Stomach (tissue), 9 donors: Measurements from ENCODE around the gene ACSL6. TPM values are rescaled to one million over a fixed set of nuclear protein-coding genes. Genes with fewer than 3 reads are reported as not detected.
A peak's percentile ranks its signal among the peaks of the same experiment; 100 is the strongest.

Source experiments
- DNase-seq, 2 donors: peaks; one replicate each; pipeline versions ENCODE4 v3.0.0 to v3.0.0-alpha.2; 2013 to 2019
- H3K27ac ChIP-seq, 5 donors: fragments of 200-600 bp in 4 of 5; sonication (generic) in 4 of 5; one replicate each; pipeline ENCODE4 v1.5.1; 2013 to 2019; ENCODE audit warnings: mild to moderate bottlenecking in 1 of 5, moderate library complexity in 1 of 5
- H3K27me3 ChIP-seq, 3 donors: fragments of 200-600 bp; sonication (generic); one replicate each; pipeline ENCODE4 v1.5.1; 2017 to 2019; ENCODE audit warnings: mixed run types in 1 of 3
- H3K36me3 ChIP-seq, 4 donors: fragments of 200-600 bp; sonication (generic); 1 replicate in 3 of 4; 2 replicates in 1 of 4; pipeline ENCODE4 v1.5.1; 2016 to 2019
- H3K4me1 ChIP-seq, 4 donors: fragments of 200-600 bp; sonication (generic); one replicate each; pipeline ENCODE4 v1.5.1; 2016 to 2019
- H3K4me3 ChIP-seq, 4 donors: fragments of 200-600 bp; sonication (generic) in 3 of 4; one replicate each; pipeline ENCODE4 v1.5.1; 2016 to 2019; ENCODE audit warnings: mild to moderate bottlenecking in 1 of 4
- H3K9me3 ChIP-seq, 4 donors: fragments of 200-600 bp; sonication (generic); one replicate each; pipeline ENCODE4 v1.5.1; 2016 to 2019
- CTCF ChIP-seq, 7 experiments: fragments of 450-650 bp in 4 of 7; fragments of 200-600 bp in 3 of 7; sonication (generic) in 3 of 7; IDR thresholded peaks; one replicate each; pipeline ENCODE4 v1.5.1; 2016 to 2019; ENCODE audit warnings: antibody characterized with exemption in 7 of 7, control low read depth in 2 of 7, mild to moderate bottlenecking in 1 of 7
- EP300 ChIP-seq: sonication (generic); formaldehyde crosslinking; IDR thresholded peaks from one replicate; pipeline ENCODE4 v1.6.1; 2017; ENCODE audit warnings: antibody characterized with exemption
- POLR2A ChIP-seq, 4 donors: fragments of 450-650 bp; IDR thresholded peaks; one replicate each; pipeline ENCODE4 v1.6.1; 2016; ENCODE audit warnings: antibody characterized with exemption in 4 of 4, control low read depth in 2 of 4, mild to moderate bottlenecking in 1 of 4, moderate library complexity in 1 of 4
- POLR2AphosphoS5 ChIP-seq, 3 donors: sonication (generic); formaldehyde crosslinking; IDR thresholded peaks; one replicate each; pipeline ENCODE4 v1.6.1; 2016; ENCODE audit warnings: antibody characterized with exemption in 3 of 3
- WGBS, 5 donors: extraction: QIAGEN DNeasy Blood & Tissue Kit in 3 of 5; methylation state at CpG; one replicate each; pipeline versions ENCODE4 v1.1.5 to v1.1.7; 2013 to 2018; 5-methylcytosine and 5-hydroxymethylcytosine counted together
- intact Hi-C: fragments of 100-400 bp; cut with DNase I; formaldehyde crosslinking; loops from one replicate; pipeline ENCODE4 v1.15.1; 2023; ENCODE audit warnings: low total_unique reads
- polyA plus RNA-seq, 3 donors: library from polyadenylated mRNA; stranded (reverse); fragments of 200-250 nt; gene quantifications; one replicate each; pipeline ENCODE4 v1.2.3, GENCODE V29; 2013
- total RNA-seq, 5 donors: library from RNA; depleted of rRNA; stranded (reverse); fragments of >200 nt; gene quantifications; one replicate each; pipeline versions ENCODE4 v1.1.0 to v1.2.3, GENCODE V29; 2014 to 2016
- donor health status: healthy with polysubstance abuse.
- donor health status: Bipolar disorder and iron deficiency.
- donor health status: healthy.

Gene ACSL6
- total and polyA plus RNA-seq, 8 donors: 0.19 to 7.2 (median 1.1) TPM; not detected in 2

- no peak for TF ChIP-seq EP300
- no peak for TF ChIP-seq CTCF (IDR thresholded peaks at IDR 0.05)
- no peak for TF ChIP-seq POLR2AphosphoS5 (IDR thresholded peaks at IDR 0.05)
- no peak for TF ChIP-seq POLR2A (IDR thresholded peaks at IDR 0.05)
- H3K9me3 ChIP-seq: no peaks in the 10 kb centered on the region
- 46 to 57% (median 51%) methylated on average over 11 to 12 of the region's 12 CpGs for WGBS, 5 donors
- H3K36me3 ChIP-seq: no peaks in the 10 kb centered on the region
- intact Hi-C loops: no loop called here
- peak overlapping the region in 1 of 5 donors; percentile 39 for H3K27ac ChIP-seq
- no peak for DNase-seq
- no peaks in the 10 kb centered on the region for H3K4me1 ChIP-seq
- no peak overlapping the region for H3K4me3 ChIP-seq
- no peaks in the 10 kb centered on the region for H3K27me3 ChIP-seq
Observed at GRCh38 chr5:131974956-131975726, 36.3 kb downstream of the ACSL6 start.

- 71 to 76% (median 74%) methylated on average over 5 of the region's 5 CpGs for WGBS, 5 donors
- TF ChIP-seq EP300 (no peak), POLR2AphosphoS5 (IDR thresholded peaks at IDR 0.05) (no peak), POLR2A (IDR thresholded peaks at IDR 0.05) (no peak), CTCF (IDR thresholded peaks at IDR 0.05) (no peak)
- H3K27ac ChIP-seq: peak overlapping the region in 1 of 5 donors; percentile 1
Observed at GRCh38 chr5:131974622-131974955, 36.9 kb downstream of the ACSL6 start.

GRCh38 chr5:131974016-131974415 lies 37.4 kb downstream of the ACSL6 start:
- H3K9me3 ChIP-seq: no peaks in the 10 kb centered on the region
- 79 to 93% (median 88%) methylated on average over 1 of the region's 1 CpG for WGBS, 5 donors
- no peaks in the 10 kb centered on the region for H3K36me3 ChIP-seq
- intact Hi-C loops: no loop called here
- no peaks in the 10 kb centered on the region for H3K4me1 ChIP-seq
- no peak for DNase-seq
- no peak overlapping the region for H3K27ac ChIP-seq
- no peaks in the 10 kb centered on the region for H3K27me3 ChIP-seq
- no peak for TF ChIP-seq POLR2AphosphoS5 (IDR thresholded peaks at IDR 0.05)
- no peak for TF ChIP-seq POLR2A (IDR thresholded peaks at IDR 0.05)
- TF ChIP-seq CTCF (IDR thresholded peaks at IDR 0.05): no peak
- no peak for TF ChIP-seq EP300
- no peak overlapping the region for H3K4me3 ChIP-seq

More at GRCh38 chr5:131974622-131974955, 36.9 kb downstream of the ACSL6 start:
- H3K4me1 ChIP-seq: no peaks in the 10 kb centered on the region
- no peaks in the 10 kb centered on the region for H3K9me3 ChIP-seq
- no peaks in the 10 kb centered on the region for H3K27me3 ChIP-seq
- no peak overlapping the region for H3K4me3 ChIP-seq
- H3K36me3 ChIP-seq: no peaks in the 10 kb centered on the region
- DNase-seq: no peak
- intact Hi-C loops: no loop called here

- H3K4me3 ChIP-seq: no peak overlapping the region
- no peak for DNase-seq
- intact Hi-C loops: no loop called here
- no peak overlapping the region for H3K27ac ChIP-seq
- 82 to 92% (median 90%) methylated on average over 9 of the region's 9 CpGs for whole genome bisulfite sequencing, 5 donors
- no peaks in the 10 kb centered on the region for H3K27me3 ChIP-seq
- no peaks in the 10 kb centered on the region for H3K4me1 ChIP-seq
- no peaks in the 10 kb centered on the region for H3K9me3 ChIP-seq
- no peaks in the 10 kb centered on the region for H3K36me3 ChIP-seq
- no peak for TF ChIP-seq EP300
- TF ChIP-seq CTCF (IDR thresholded peaks at IDR 0.05): no peak
- TF ChIP-seq POLR2AphosphoS5 (IDR thresholded peaks at IDR 0.05): no peak
- TF ChIP-seq POLR2A (IDR thresholded peaks at IDR 0.05): no peak
Observed at GRCh38 chr5:131973089-131973712, 38.3 kb downstream of the ACSL6 start.
